ENCODE results near the gene SUPT20HL1.

GRCh38 chrX:24399550-24399949 lies 39.1 kb downstream of the SUPT20HL1 start:
- TF ChIP-seq CTCF (IDR thresholded peaks at IDR 0.05) (no peak), POLR2A (IDR thresholded peaks at IDR 0.05) (no peak)
